GM19238 (cell line): ENCODE measurements around the gene TIMM17A.
"Not testable (repeated sequence)": the region's sequence is repeated elsewhere in the genome, so short reads cannot be mapped to it uniquely, and the experiment has no call there.

Experiments used
- DNase-seq: peaks from one replicate; pipeline ENCODE4 v3.0.0; 2011; ENCODE audit warnings: low spot score; ENCODE audit not compliant: insufficient read length

TIMM17A gene

GRCh38 chr1:202014915-202015661, 59.8 kb downstream of the TIMM17A start:
- DNase-seq, result no peak

GRCh38 chr1:202015662-202015937, 60.3 kb downstream of the TIMM17A start:
- no peak for DNase-seq

- DNase-seq, result no peak
Observed at GRCh38 chr1:202016022-202016810, 60.9 kb downstream of the TIMM17A start.

- no peak for DNase-seq
Observed at GRCh38 chr1:202016811-202017748, 61.8 kb downstream of the TIMM17A start.

GRCh38 chr1:202017749-202018467, 62.6 kb downstream of the TIMM17A start:
- no peak for DNase-seq

- DNase-seq, result no peak
Observed at GRCh38 chr1:202018468-202019234, 63.3 kb downstream of the TIMM17A start.

- DNase-seq, result not testable (repeated sequence)
Observed at GRCh38 chr1:202019235-202019558, 63.9 kb downstream of the TIMM17A start.
